HEK293 (cell line): ENCODE data around the gene CDON.

Source experiments
- PRDM1 ChIP-seq: fragments of 450-650 bp; formaldehyde crosslinking; IDR thresholded peaks from 2 replicates; pipeline ENCODE4; 2016; ENCODE audit warnings: missing biosample characterization, missing genetic modification characterization
- ZNF214 ChIP-seq: fragments of 450-650 bp; formaldehyde crosslinking; IDR thresholded peaks from 2 replicates; pipeline ENCODE4 v1.5.1; 2017; ENCODE audit warnings: missing biosample characterization, mild to moderate bottlenecking, missing genetic modification characterization, borderline replicate concordance

- TF ChIP-seq ZNF214 (no peak), PRDM1 (no peak)
Observed at GRCh38 chr11:126105022-126105747, 42.5 kb upstream of the CDON start.
